ENCODE measurements around the gene SSR4. TPM values are rescaled to one million over a fixed set of nuclear protein-coding genes. Genes with fewer than 3 reads are reported as not detected.
"Not testable (repeated sequence)": the region's sequence is repeated elsewhere in the genome, so short reads cannot be mapped to it uniquely, and the experiment has no call there.

The SSR4 gene
- total RNA-seq, 1 experiment from 2014 or later: 182 TPM

DNA sequence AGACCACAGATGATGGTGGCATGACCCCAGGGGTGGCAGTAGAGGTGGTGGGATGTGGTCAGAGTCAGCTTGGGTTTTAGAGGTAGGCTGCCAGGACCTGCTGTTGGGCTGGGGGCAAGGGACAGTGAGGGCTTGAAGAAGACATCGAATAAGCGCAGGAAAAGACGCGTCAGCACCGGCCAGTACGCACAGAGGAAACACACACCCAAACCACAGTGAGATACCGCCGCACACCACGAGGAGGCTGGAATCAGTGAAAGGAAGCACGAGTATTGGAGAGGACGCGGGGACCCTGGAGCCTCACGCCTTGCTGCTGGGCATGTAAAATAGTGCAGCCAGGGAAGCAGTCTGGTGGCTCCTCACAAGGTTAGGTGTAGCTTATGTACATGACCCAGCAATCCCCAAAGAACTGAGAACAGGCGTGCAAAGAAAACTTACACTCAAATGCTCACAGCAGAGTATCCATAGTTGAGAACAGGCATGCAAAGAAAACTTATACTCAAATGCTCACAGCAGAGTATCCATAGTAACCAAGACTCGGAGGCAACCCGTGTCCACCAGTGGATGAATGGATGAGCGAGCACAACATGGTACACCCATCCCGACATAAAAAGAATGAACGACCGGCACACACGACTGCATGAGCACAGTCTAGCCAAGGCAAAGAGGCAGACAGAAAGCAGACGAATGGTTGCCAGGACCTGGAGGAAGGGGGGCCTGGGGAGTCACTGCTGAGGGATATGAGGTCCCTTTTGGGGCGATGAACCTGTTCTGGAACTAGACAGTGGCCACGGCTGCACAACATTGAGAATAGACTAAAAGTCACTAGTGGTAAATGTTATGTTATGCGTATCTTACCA is 22.6 kb downstream of the SSR4 start:
- BruUV-seq (replicated peaks): no TSS peak
- Histone ChIP-seq H3K27ac (ENCODE audit: low read depth, low read length) (no peak overlapping the region), H3K79me2 (ENCODE audit: insufficient read depth, low read length) (no peaks in the 10 kb centered on the region), H3K4me3 (replicated peaks in 1 of 2; ENCODE audit: low read depth in 1 of 2, low read length in 2 of 2) (no peak overlapping the region), H2AFZ (ENCODE audit: low read depth, low read length, poor library complexity, severe bottlenecking) (no peak overlapping the region), H3K4me1 (ENCODE audit: control insufficient read depth in 1 of 2, insufficient read depth in 2 of 2, low read length in 2 of 2) (peaks cover 0 to 9% of the 10 kb centered on the region in 2 experiments; a peak in 2 of 4 replicates), H4K20me1 (ENCODE audit: insufficient read depth) (no peaks in the 10 kb centered on the region), H3K4me2 (ENCODE audit: low read length) (no peak overlapping the region), H3K36me3 (ENCODE audit: control insufficient read depth in 1 of 2, insufficient read depth in 2 of 2, low read length in 2 of 2) (no peaks in the 10 kb centered on the region), H3K9me2 (ENCODE audit: insufficient read depth) (no peaks in the 10 kb centered on the region), H3K27me3 (ENCODE audit: insufficient read depth, low read length) (no peaks in the 10 kb centered on the region), H3K9me3 (ENCODE audit: control insufficient read depth in 1 of 2, insufficient read depth in 1 of 2, low read depth in 1 of 2, low read length in 2 of 2) (no peaks in the 10 kb centered on the region), H3K9ac (ENCODE audit: low read length) (no peak overlapping the region)
- CTCF ChIA-PET: no interaction called here
- RAD21 ChIA-PET (ENCODE audit: low non-redundant PET in 1 of 2, low total read pairs in 2 of 2, uncharacterized antibody in 2 of 2, unreplicated experiment in 2 of 2): no interaction called here
- POLR2A ChIA-PET: no interaction called here
- ATAC-seq: no peak
- no peak for DNase-seq (ENCODE audit: low read depth, low spot score)
- intact Hi-C loops (cut with micrococcal nuclease): no loop called here
- TF ChIP-seq, protein P1, sequence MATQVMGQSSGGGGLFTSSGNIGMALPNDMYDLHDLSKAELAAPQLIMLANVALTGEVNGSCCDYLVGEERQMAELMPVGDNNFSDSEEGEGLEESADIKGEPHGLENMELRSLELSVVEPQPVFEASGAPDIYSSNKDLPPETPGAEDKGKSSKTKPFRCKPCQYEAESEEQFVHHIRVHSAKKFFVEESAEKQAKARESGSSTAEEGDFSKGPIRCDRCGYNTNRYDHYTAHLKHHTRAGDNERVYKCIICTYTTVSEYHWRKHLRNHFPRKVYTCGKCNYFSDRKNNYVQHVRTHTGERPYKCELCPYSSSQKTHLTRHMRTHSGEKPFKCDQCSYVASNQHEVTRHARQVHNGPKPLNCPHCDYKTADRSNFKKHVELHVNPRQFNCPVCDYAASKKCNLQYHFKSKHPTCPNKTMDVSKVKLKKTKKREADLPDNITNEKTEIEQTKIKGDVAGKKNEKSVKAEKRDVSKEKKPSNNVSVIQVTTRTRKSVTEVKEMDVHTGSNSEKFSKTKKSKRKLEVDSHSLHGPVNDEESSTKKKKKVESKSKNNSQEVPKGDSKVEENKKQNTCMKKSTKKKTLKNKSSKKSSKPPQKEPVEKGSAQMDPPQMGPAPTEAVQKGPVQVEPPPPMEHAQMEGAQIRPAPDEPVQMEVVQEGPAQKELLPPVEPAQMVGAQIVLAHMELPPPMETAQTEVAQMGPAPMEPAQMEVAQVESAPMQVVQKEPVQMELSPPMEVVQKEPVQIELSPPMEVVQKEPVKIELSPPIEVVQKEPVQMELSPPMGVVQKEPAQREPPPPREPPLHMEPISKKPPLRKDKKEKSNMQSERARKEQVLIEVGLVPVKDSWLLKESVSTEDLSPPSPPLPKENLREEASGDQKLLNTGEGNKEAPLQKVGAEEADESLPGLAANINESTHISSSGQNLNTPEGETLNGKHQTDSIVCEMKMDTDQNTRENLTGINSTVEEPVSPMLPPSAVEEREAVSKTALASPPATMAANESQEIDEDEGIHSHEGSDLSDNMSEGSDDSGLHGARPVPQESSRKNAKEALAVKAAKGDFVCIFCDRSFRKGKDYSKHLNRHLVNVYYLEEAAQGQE (IDR thresholded peaks at IDR 0.05; ENCODE audit: low read depth): no peak
- TF ChIP-seq FOSL1 (IDR thresholded peaks at IDR 0.05; ENCODE audit: low read depth) (no peak), EZH2phosphoT487 (IDR thresholded peaks at IDR 0.05; ENCODE audit: borderline replicate concordance) (no peak), TCF7L2 (IDR thresholded peaks at IDR 0.05; ENCODE audit: borderline replicate concordance, extremely low read depth, insufficient read depth, insufficient read length) (no peak), CTCF (IDR thresholded peaks at IDR 0.05 in 2 of 3, conservative IDR thresholded peaks at IDR 0.05 in 1 of 3; ENCODE audit: borderline replicate concordance in 1 of 3, insufficient read depth in 1 of 3, low read depth in 2 of 3, low read length in 2 of 3) (no peak), ATF3 (IDR thresholded peaks at IDR 0.05) (no peak), SP1 (IDR thresholded peaks at IDR 0.05; ENCODE audit: low read depth) (no peak)
- TF ChIP-seq, protein P2, sequence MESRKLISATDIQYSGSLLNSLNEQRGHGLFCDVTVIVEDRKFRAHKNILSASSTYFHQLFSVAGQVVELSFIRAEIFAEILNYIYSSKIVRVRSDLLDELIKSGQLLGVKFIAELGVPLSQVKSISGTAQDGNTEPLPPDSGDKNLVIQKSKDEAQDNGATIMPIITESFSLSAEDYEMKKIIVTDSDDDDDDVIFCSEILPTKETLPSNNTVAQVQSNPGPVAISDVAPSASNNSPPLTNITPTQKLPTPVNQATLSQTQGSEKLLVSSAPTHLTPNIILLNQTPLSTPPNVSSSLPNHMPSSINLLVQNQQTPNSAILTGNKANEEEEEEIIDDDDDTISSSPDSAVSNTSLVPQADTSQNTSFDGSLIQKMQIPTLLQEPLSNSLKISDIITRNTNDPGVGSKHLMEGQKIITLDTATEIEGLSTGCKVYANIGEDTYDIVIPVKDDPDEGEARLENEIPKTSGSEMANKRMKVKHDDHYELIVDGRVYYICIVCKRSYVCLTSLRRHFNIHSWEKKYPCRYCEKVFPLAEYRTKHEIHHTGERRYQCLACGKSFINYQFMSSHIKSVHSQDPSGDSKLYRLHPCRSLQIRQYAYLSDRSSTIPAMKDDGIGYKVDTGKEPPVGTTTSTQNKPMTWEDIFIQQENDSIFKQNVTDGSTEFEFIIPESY (IDR thresholded peaks at IDR 0.05; ENCODE audit: extremely low read depth, insufficient replicate concordance, low read length): no peak

GRCh38 chrX:153818064-153818463 is 23.6 kb downstream of the SSR4 start:
- CTCF ChIA-PET; H3K9me3 ChIP-seq (ENCODE audit: control insufficient read depth in 1 of 2, insufficient read depth in 1 of 2, low read depth in 1 of 2, low read length in 2 of 2); H3K4me1 ChIP-seq (ENCODE audit: control insufficient read depth in 1 of 2, insufficient read depth in 2 of 2, low read length in 2 of 2); POLR2A ChIA-PET; H3K36me3 ChIP-seq (ENCODE audit: control insufficient read depth in 1 of 2, insufficient read depth in 2 of 2, low read length in 2 of 2); BruUV-seq (replicated peaks); ATAC-seq; DNase-seq (ENCODE audit: low read depth, low spot score); H3K4me2 ChIP-seq (ENCODE audit: low read length); H3K9me2 ChIP-seq (ENCODE audit: insufficient read depth); intact Hi-C loops (cut with micrococcal nuclease); H3K27ac ChIP-seq (ENCODE audit: low read depth, low read length); H4K20me1 ChIP-seq (ENCODE audit: insufficient read depth); H2AFZ ChIP-seq (ENCODE audit: low read depth, low read length, poor library complexity, severe bottlenecking); RAD21 ChIA-PET (ENCODE audit: low non-redundant PET in 1 of 2, low total read pairs in 2 of 2, uncharacterized antibody in 2 of 2, unreplicated experiment in 2 of 2); H3K27me3 ChIP-seq (ENCODE audit: insufficient read depth, low read length); H3K4me3 ChIP-seq (replicated peaks in 1 of 2; ENCODE audit: low read depth in 1 of 2, low read length in 2 of 2); H3K9ac ChIP-seq (ENCODE audit: low read length); H3K79me2 ChIP-seq (ENCODE audit: insufficient read depth, low read length): not testable (repeated sequence)

Measured in HCT116 (cell line).